COLO668 (cell line): ENCODE data around the gene GABRR3.

ENCODE experiments used
- DNase-seq: peaks from one replicate; lab custom pipeline; 2025; ENCODE audit not compliant: unreplicated experiment; lab: John Stamatoyannopoulos, UW

GABRR3 gene

GRCh38 chr3:98035208-98035607 lies at the start of gene GABRR3:
Gene GABRR3, minus strand, starts transcription at chr3:98035315. Its CDS starts 328 bp downstream, at chr3:98034987.
- no peak for DNase-seq

- DNase-seq = no peak
Measured at GRCh38 chr3:98073486-98073885, 38.4 kb upstream of the GABRR3 start.

GRCh38 chr3:98070840-98071239 lies 35.7 kb upstream of the GABRR3 start:
- no peak for DNase-seq

GRCh38 chr3:98068824-98069223 lies 33.7 kb upstream of the GABRR3 start:
- DNase-seq = no peak

- no peak for DNase-seq
Measured at GRCh38 chr3:98058244-98058960, 23.3 kb upstream of the GABRR3 start.

GRCh38 chr3:98057631-98058030 lies 22.5 kb upstream of the GABRR3 start:
- DNase-seq = no peak

GRCh38 chr3:98056035-98056434 lies 20.9 kb upstream of the GABRR3 start:
- DNase-seq = no peak

GRCh38 chr3:98049271-98049670 lies 14.2 kb upstream of the GABRR3 start:
- DNase-seq = no peak

GRCh38 chr3:98048586-98048985 lies 13.5 kb upstream of the GABRR3 start:
- DNase-seq = no peak

GRCh38 chr3:98041350-98041749 lies 6.2 kb upstream of the GABRR3 start:
- no peak for DNase-seq

GRCh38 chr3:98039322-98040024 lies 4.4 kb upstream of the GABRR3 start:
- peak; percentile 39 for DNase-seq

GRCh38 chr3:98038876-98039275 lies 3.8 kb upstream of the GABRR3 start:
- no peak for DNase-seq

- DNase-seq = no peak
Measured at GRCh38 chr3:98038286-98038685, 3.2 kb upstream of the GABRR3 start.

- DNase-seq = no peak
Measured at GRCh38 chr3:98034486-98034885, 629 bp downstream of the GABRR3 start.

- DNase-seq = no peak
Measured at GRCh38 chr3:98034036-98034435, 1.1 kb downstream of the GABRR3 start.

- no peak for DNase-seq
Measured at GRCh38 chr3:98032904-98033303, 2.2 kb downstream of the GABRR3 start.

- DNase-seq = no peak
Measured at GRCh38 chr3:98032265-98032664, 2.9 kb downstream of the GABRR3 start.

GRCh38 chr3:98029083-98029482 lies 6.0 kb downstream of the GABRR3 start:
- DNase-seq = no peak

GRCh38 chr3:98027085-98027446 lies 8.0 kb downstream of the GABRR3 start:
- DNase-seq = no peak

- DNase-seq = no peak
Measured at GRCh38 chr3:98026425-98027084, 8.6 kb downstream of the GABRR3 start.

- DNase-seq = no peak
Measured at GRCh38 chr3:98025392-98025945, 9.6 kb downstream of the GABRR3 start.
